ENCODE measurements around the gene FRMD5. TPM values are rescaled to one million over a fixed set of nuclear protein-coding genes. Genes with fewer than 3 reads are reported as not detected.

Gene FRMD5
- total and polyA plus RNA-seq, 2 donors (not counting 1 experiment from before 2014, with no cell fraction given) = not detected

DNA sequence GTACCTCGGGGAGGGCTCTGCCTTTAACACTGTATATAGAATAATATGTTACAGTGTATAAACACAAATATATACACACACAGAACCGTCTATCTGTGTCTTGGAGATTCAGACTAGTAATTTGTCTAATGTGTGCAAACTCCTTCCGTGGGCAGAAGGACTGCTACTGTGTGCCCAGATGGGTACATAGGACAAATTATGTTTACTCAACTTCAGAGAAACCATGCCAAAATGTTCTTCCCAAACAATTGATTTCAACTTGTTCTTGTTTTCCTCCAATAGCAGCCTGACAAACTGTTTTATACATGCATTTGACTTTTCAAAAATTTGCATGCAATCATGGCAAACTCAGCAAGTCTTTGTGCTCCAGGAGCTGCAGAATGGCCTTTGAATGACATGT lies 97.5 kb downstream of the FRMD5 start:
- Histone ChIP-seq H3K79me2 (ENCODE audit: control insufficient read depth, insufficient read depth, low read length) (no peaks in the 10 kb centered on the region), H3K4me2 (replicated peaks; ENCODE audit: low read depth, low read length, poor library complexity, severe bottlenecking) (no peak overlapping the region), H3K9ac (ENCODE audit: low read length) (no peak overlapping the region), H4K20me1 (ENCODE audit: control insufficient read depth, insufficient read depth, low read length, poor library complexity, severe bottlenecking) (no peaks in the 10 kb centered on the region), H3K9me3 (ENCODE audit: control extremely low read depth in 1 of 3, control insufficient read depth in 2 of 3, insufficient read depth in 1 of 3, low read length in 2 of 3) (no peaks in the 10 kb centered on the region), H3K27ac (ENCODE audit: low read length in 2 of 2) (no peak overlapping the region), H3K27me3 (replicated peaks in 1 of 4; ENCODE audit: control extremely low read depth in 1 of 4, control insufficient read depth in 3 of 4, insufficient read depth in 4 of 4, low read length in 3 of 4) (peaks cover 0 to 6% (median 0%) of the 10 kb centered on the region in 4 experiments), H3K36me3 (replicated peaks in 1 of 2; ENCODE audit: control extremely low read depth in 1 of 2, control insufficient read depth in 1 of 2, extremely low read depth in 1 of 2, insufficient read depth in 2 of 2, low read length in 1 of 2) (no peaks in the 10 kb centered on the region), H3K4me3 (ENCODE audit: control extremely low read depth in 1 of 5, extremely low read depth in 1 of 5, insufficient read depth in 1 of 5, low read depth in 2 of 5, low read length in 4 of 5) (no peak overlapping the region), H2AFZ (ENCODE audit: insufficient read depth, low read depth, low read length, poor library complexity, severe bottlenecking) (no peak overlapping the region), H3K4me1 (ENCODE audit: control insufficient read depth in 2 of 2, insufficient read depth in 2 of 2, low read length in 2 of 2) (no peaks in the 10 kb centered on the region)
- Mint-ChIP-seq H3K9me3 (ENCODE audit: insufficient read depth) (no peaks in the 10 kb centered on the region), H3K27me3 (peaks cover 20% of the 10 kb centered on the region), H3K4me1 (no peaks in the 10 kb centered on the region), H3K4me3 (no peak overlapping the region), H3K27ac (no peak overlapping the region)
- TF ChIP-seq, protein P1, sequence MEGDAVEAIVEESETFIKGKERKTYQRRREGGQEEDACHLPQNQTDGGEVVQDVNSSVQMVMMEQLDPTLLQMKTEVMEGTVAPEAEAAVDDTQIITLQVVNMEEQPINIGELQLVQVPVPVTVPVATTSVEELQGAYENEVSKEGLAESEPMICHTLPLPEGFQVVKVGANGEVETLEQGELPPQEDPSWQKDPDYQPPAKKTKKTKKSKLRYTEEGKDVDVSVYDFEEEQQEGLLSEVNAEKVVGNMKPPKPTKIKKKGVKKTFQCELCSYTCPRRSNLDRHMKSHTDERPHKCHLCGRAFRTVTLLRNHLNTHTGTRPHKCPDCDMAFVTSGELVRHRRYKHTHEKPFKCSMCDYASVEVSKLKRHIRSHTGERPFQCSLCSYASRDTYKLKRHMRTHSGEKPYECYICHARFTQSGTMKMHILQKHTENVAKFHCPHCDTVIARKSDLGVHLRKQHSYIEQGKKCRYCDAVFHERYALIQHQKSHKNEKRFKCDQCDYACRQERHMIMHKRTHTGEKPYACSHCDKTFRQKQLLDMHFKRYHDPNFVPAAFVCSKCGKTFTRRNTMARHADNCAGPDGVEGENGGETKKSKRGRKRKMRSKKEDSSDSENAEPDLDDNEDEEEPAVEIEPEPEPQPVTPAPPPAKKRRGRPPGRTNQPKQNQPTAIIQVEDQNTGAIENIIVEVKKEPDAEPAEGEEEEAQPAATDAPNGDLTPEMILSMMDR (IDR thresholded peaks at IDR 0.05) = no peak
- TF ChIP-seq EZH2 (IDR thresholded peaks at IDR 0.05; ENCODE audit: borderline replicate concordance, insufficient read depth, low read depth, low read length, poor library complexity, severe bottlenecking) = no peak
- ChIA-PET POLR2A (no interaction called here), CTCF (no interaction called here)
- intact Hi-C loops (cut with micrococcal nuclease) = no loop called here
- DNase-seq (no peak), ATAC-seq (ENCODE audit: low read depth) (no peak)
- 0% methylated on average over 1 of the region's 3 CpGs for WGBS (ENCODE audit: insufficient coverage)

DNA sequence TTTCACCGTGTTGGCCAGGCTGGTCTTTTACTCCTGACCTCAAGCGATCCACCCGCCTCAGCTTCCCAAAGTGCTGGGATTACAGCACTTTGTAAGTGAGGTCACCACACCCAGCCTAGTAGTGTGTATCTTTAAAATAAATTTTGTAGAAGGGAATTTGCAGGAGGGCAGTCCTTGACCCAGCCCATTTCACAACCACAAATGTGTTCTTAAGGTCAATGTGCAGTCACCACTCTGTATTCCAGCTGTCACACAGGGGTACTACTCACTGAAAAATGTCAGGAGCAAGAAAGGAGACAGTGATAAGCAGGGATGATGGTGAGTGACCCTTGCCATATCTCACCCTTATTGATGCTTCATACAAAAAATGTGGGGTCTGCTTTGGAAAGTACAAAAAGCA lies 98.5 kb downstream of the FRMD5 start:
- no peak overlapping the region for H3K27ac ChIP-seq (ENCODE audit: low read length in 2 of 2)
- DNase-seq = no peak
- Mint-ChIP-seq H3K4me3 (no peak overlapping the region), H3K27me3 (peaks cover 18% of the 10 kb centered on the region), H3K27ac (no peak overlapping the region), H3K4me1 (no peaks in the 10 kb centered on the region), H3K9me3 (ENCODE audit: insufficient read depth) (no peaks in the 10 kb centered on the region)
- no peaks in the 10 kb centered on the region for H3K9me3 ChIP-seq (ENCODE audit: control extremely low read depth in 1 of 3, control insufficient read depth in 2 of 3, insufficient read depth in 1 of 3, low read length in 2 of 3)
- H3K4me3 ChIP-seq (ENCODE audit: control extremely low read depth in 1 of 5, extremely low read depth in 1 of 5, insufficient read depth in 1 of 5, low read depth in 2 of 5, low read length in 4 of 5) = no peak overlapping the region
- H2AFZ ChIP-seq (ENCODE audit: insufficient read depth, low read depth, low read length, poor library complexity, severe bottlenecking) = no peak overlapping the region
- intact Hi-C loops (cut with micrococcal nuclease) = no loop called here
- no peaks in the 10 kb centered on the region for H3K36me3 ChIP-seq (replicated peaks in 1 of 2; ENCODE audit: control extremely low read depth in 1 of 2, control insufficient read depth in 1 of 2, extremely low read depth in 1 of 2, insufficient read depth in 2 of 2, low read length in 1 of 2)
- 100% methylated on average over 3 of the region's 3 CpGs for WGBS (ENCODE audit: insufficient coverage)
- no peak overlapping the region for H3K9ac ChIP-seq (ENCODE audit: low read length)
- no peaks in the 10 kb centered on the region for H3K79me2 ChIP-seq (ENCODE audit: control insufficient read depth, insufficient read depth, low read length)
- CTCF ChIA-PET = no interaction called here
- H3K4me1 ChIP-seq (ENCODE audit: control insufficient read depth in 2 of 2, insufficient read depth in 2 of 2, low read length in 2 of 2) = no peaks in the 10 kb centered on the region
- H3K4me2 ChIP-seq (replicated peaks; ENCODE audit: low read depth, low read length, poor library complexity, severe bottlenecking) = no peak overlapping the region
- TF ChIP-seq EZH2 (IDR thresholded peaks at IDR 0.05; ENCODE audit: borderline replicate concordance, insufficient read depth, low read depth, low read length, poor library complexity, severe bottlenecking) = no peak
- H3K27me3 ChIP-seq (replicated peaks in 1 of 4; ENCODE audit: control extremely low read depth in 1 of 4, control insufficient read depth in 3 of 4, insufficient read depth in 4 of 4, low read length in 3 of 4) = peaks cover 0 to 8% (median 0%) of the 10 kb centered on the region in 4 experiments
- POLR2A ChIA-PET = no interaction called here
- no peaks in the 10 kb centered on the region for H4K20me1 ChIP-seq (ENCODE audit: control insufficient read depth, insufficient read depth, low read length, poor library complexity, severe bottlenecking)
- no peak for ATAC-seq (ENCODE audit: low read depth)
